ENCODE data around the gene PCDHGC3.

GRCh38 chr5:141510160-141510559, 34.4 kb downstream of the PCDHGC3 start:
- no peak for TF ChIP-seq CTCF (IDR thresholded peaks at IDR 0.05; ENCODE audit: low read depth, low read length, poor library complexity, severe bottlenecking)
- no peak for TF ChIP-seq EZH2phosphoT487 (IDR thresholded peaks at IDR 0.05; ENCODE audit: borderline replicate concordance, low read length)

Data from DOHH2 (cell line).